Sigmoid colon (tissue), 4 donors: ENCODE results near the gene SLC6A5.

Source experiments
- CTCF ChIP-seq, 4 experiments: fragments of 450-650 bp in 3 of 4; fragments of 200-600 bp in 1 of 4; IDR thresholded peaks; one replicate each; pipeline ENCODE4 v1.5.1; 2016 to 2019; ENCODE audit warnings: antibody characterized with exemption in 4 of 4, mild to moderate bottlenecking in 3 of 4, moderate library complexity in 2 of 4
- EP300 ChIP-seq, 4 donors: sonication (generic); formaldehyde crosslinking; IDR thresholded peaks; one replicate each; pipeline ENCODE4 v1.6.1; 2017; ENCODE audit warnings: antibody characterized with exemption in 4 of 4
- POLR2A ChIP-seq, 2 donors: fragments of 450-650 bp; IDR thresholded peaks; one replicate each; pipeline ENCODE4 v1.6.1; 2016; ENCODE audit warnings: antibody characterized with exemption in 2 of 2, mild to moderate bottlenecking in 2 of 2, moderate library complexity in 2 of 2
- POLR2AphosphoS5 ChIP-seq, 4 donors: sonication (generic); formaldehyde crosslinking; IDR thresholded peaks; one replicate each; pipeline ENCODE4 v1.6.1; 2017; ENCODE audit warnings: antibody characterized with exemption in 4 of 4

GRCh38 chr11:20551096-20551495 lies 48.3 kb upstream of the SLC6A5 start:
- no peak for TF ChIP-seq CTCF (IDR thresholded peaks at IDR 0.05)
- no peak for TF ChIP-seq EP300 (IDR thresholded peaks at IDR 0.05)
- no peak for TF ChIP-seq POLR2A (IDR thresholded peaks at IDR 0.05)
- TF ChIP-seq POLR2AphosphoS5 (IDR thresholded peaks at IDR 0.05): no peak
